Panc1 (cell line): ENCODE measurements around the gene NPAS1. TPM values are rescaled to one million over a fixed set of nuclear protein-coding genes. Genes with fewer than 3 reads are reported as not detected.

Experiments
- ATAC-seq: fragments of 200-7000 bp; cut with Tn5 transposase; 2 replicates; pipeline ENCODE4 v1.9.1; 2020; ENCODE audit warnings: mild to moderate bottlenecking, moderate library complexity
- BruUV-seq: library from RNA; stranded (reverse); fragments of 400-500 nt; replicated peaks from 2 replicates; lab custom pipeline; 2021; lab: Mats Ljungman, UMichigan
- CTCF ChIA-PET: fragments of 300-600 bp; sonication (Branson Sonifier 250); formaldehyde crosslinking; loops from one replicate; lab custom pipeline; 2022; ENCODE audit warnings: antibody characterized with exemption; lab: Charles Lee
- POLR2A ChIA-PET: fragments of 300-600 bp; sonication (Branson Sonifier 250); formaldehyde crosslinking; loops from one replicate; lab custom pipeline; 2022; ENCODE audit warnings: antibody characterized with exemption; lab: Charles Lee
- DNase-seq: peaks from one replicate; pipeline ENCODE4 v3.0.0-alpha.2; 2010; ENCODE audit warnings: low read depth, low spot score
- H3K27ac ChIP-seq: 2 replicates; pipeline ENCODE4 v1.5.1; 2011; ENCODE audit warnings: mild to moderate bottlenecking, low read length, inconsistent platforms
- H3K27me3 ChIP-seq: fragments of 200-500 bp; sonication (Bioruptor generic); 2 replicates; pipeline ENCODE4 v1.6.0; 2014; ENCODE audit warnings: low read length, inconsistent platforms; ENCODE audit not compliant: control insufficient read depth, insufficient read depth
- H3K36me3 ChIP-seq: fragments of 200-500 bp; sonication (Bioruptor generic); 2 replicates; pipeline ENCODE4 v1.5.1; 2014; ENCODE audit warnings: inconsistent platforms, mild to moderate bottlenecking, low read length, moderate library complexity; ENCODE audit not compliant: control insufficient read depth, insufficient read depth
- H3K4me1 ChIP-seq: 2 replicates; pipeline ENCODE4 v1.5.1; 2011; ENCODE audit warnings: inconsistent platforms, mild to moderate bottlenecking, low read length, moderate library complexity; ENCODE audit not compliant: control insufficient read depth, insufficient read depth
- H3K4me3 ChIP-seq, 2 experiments: 2 replicates each; pipeline ENCODE4 v1.5.1; 2011 to 2012; ENCODE audit warnings: low read depth in 2 of 2, low read length in 2 of 2, mild to moderate bottlenecking in 2 of 2, inconsistent platforms in 1 of 2, moderate library complexity in 1 of 2
- H3K9me3 ChIP-seq: fragments of 200-500 bp; sonication (Bioruptor generic); 2 replicates; pipeline ENCODE4 v1.5.1; 2014; ENCODE audit warnings: low read depth, mild to moderate bottlenecking, inconsistent platforms, low read length, moderate library complexity; ENCODE audit not compliant: control insufficient read depth, insufficient read depth
- POLR2AphosphoS5 ChIP-seq: IDR thresholded peaks from 2 replicates; pipeline ENCODE4 v1.6.1; 2012; ENCODE audit warnings: mild to moderate bottlenecking, low read depth, low read length, moderate library complexity
- REST ChIP-seq, 2 experiments: IDR thresholded peaks; 2 replicates each; pipeline ENCODE4 v1.6.1; 2011 to 2012; ENCODE audit warnings: low read depth in 2 of 2, control low read depth in 1 of 2, low read length in 1 of 2, mild to moderate bottlenecking in 1 of 2, moderate library complexity in 1 of 2; ENCODE audit not compliant: insufficient read depth in 1 of 2
- SIN3A ChIP-seq: IDR thresholded peaks from 2 replicates; pipeline ENCODE4 v1.6.1; 2012; ENCODE audit warnings: low read depth, mild to moderate bottlenecking, low read length, moderate library complexity, borderline replicate concordance; ENCODE audit not compliant: insufficient read depth
- TCF7L2 ChIP-seq: IDR thresholded peaks from 2 replicates; pipeline ENCODE4 v1.6.1; 2011; ENCODE audit warnings: mild to moderate bottlenecking, low read depth, low read length, inconsistent platforms
- in situ Hi-C: cut with HindIII; loops from 2 replicates; pipeline ENCODE4 v1.10.0; 2016; ENCODE audit warnings: low sequenced_read_pairs, low pct_unique_long_range_greater_than_20kb
- intact Hi-C: fragments of 100-400 bp; cut with micrococcal nuclease; formaldehyde crosslinking; loops from one replicate; pipeline ENCODE4 v1.10.0; 2022; ENCODE audit not compliant: unreplicated experiment
- total RNA-seq: library from RNA; stranded (reverse); gene quantifications from one replicate; pipeline ENCODE4 v1.2.1, GENCODE V29; 2021; ENCODE audit not compliant: unreplicated experiment
- TF ChIP-seq, protein P1 (sequence below): fragments of 450-650 bp; IDR thresholded peaks from 2 replicates; pipeline ENCODE4 v1.5.1; 2017; ENCODE audit warnings: mild to moderate bottlenecking

The NPAS1 gene
- total RNA-seq, 1 experiment from 2014 or later: 3.6 TPM

GRCh38 chr19:46978171-46978869 lies 41.3 kb upstream of the NPAS1 start:
- DNase-seq (no peak), ATAC-seq (no peak)
- Histone ChIP-seq H3K27me3 (no peaks in the 10 kb centered on the region), H3K27ac (peak overlapping the region; percentile 83), H3K36me3 (no peaks in the 10 kb centered on the region), H3K4me1 (peaks cover 35% of the 10 kb centered on the region), H3K9me3 (no peaks in the 10 kb centered on the region), H3K4me3 (no peak overlapping the region)
- POLR2A ChIA-PET: no interaction called here
- BruUV-seq: no TSS peak
- in situ Hi-C loops (no loop called here), intact Hi-C loops (no loop called here)
- TF ChIP-seq SIN3A: no peak
- TF ChIP-seq REST (IDR thresholded peaks at IDR 0.05; ENCODE audit: insufficient read depth in 1 of 2, low read depth in 2 of 2, low read length in 1 of 2): no peak
- TF ChIP-seq, protein P1, sequence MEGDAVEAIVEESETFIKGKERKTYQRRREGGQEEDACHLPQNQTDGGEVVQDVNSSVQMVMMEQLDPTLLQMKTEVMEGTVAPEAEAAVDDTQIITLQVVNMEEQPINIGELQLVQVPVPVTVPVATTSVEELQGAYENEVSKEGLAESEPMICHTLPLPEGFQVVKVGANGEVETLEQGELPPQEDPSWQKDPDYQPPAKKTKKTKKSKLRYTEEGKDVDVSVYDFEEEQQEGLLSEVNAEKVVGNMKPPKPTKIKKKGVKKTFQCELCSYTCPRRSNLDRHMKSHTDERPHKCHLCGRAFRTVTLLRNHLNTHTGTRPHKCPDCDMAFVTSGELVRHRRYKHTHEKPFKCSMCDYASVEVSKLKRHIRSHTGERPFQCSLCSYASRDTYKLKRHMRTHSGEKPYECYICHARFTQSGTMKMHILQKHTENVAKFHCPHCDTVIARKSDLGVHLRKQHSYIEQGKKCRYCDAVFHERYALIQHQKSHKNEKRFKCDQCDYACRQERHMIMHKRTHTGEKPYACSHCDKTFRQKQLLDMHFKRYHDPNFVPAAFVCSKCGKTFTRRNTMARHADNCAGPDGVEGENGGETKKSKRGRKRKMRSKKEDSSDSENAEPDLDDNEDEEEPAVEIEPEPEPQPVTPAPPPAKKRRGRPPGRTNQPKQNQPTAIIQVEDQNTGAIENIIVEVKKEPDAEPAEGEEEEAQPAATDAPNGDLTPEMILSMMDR: no peak
- no peak for TF ChIP-seq TCF7L2
- TF ChIP-seq POLR2AphosphoS5: no peak
- CTCF ChIA-PET: no interaction called here

DNA sequence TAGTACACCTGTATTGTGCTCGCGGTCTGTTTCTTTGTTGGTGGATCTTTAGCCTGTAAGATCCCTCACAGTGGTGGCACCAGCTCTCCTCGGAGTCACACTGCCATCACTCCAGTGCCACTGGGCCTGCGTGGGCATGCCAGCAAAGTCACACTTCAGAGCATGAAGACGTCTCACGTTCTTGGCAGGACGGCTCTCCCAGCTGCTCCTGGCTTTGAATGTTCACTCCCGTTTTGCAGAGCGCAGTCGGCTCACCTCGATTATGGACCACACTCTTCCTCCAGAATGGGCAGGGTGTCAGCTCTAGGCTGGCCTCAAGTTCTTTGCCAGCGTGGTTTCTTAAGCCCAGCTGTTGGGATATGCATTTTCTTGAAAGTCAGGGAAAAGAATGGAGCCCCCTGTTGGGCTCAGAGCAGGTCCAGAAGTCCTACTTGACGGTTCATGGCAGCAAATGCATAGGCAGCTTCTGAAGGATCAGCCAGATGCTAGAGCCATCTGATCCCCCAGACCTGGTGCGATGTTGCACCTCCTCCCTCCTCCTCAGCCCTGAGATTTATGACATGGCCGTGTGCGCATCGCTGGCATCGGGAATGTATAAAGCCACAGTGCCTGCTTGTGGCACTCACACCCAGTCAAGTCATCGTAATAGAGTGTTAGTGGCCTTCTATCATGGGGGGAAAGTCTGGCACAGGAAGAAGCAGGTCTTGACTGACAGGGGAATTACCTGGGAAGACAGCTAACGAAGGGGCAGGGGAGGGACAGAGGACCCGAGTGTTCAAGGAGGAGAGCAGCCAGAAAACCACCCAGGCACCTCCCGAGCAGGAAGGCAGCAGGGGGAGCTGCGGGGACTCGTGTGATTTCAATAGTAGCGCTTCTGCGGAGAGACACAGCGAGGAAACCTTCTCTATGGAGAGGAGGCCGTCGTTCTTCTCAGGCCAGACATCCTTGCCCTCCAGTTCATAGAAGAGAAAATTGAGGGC lies 40.2 kb upstream of the NPAS1 start:
- CTCF ChIA-PET: no interaction called here
- no peak overlapping the region for H3K4me3 ChIP-seq
- no TSS peak for BruUV-seq

More for the DNA sequence above, 40.2 kb upstream of the NPAS1 start:
- DNase-seq (no peak), ATAC-seq (no peak)
- POLR2A ChIA-PET: no interaction called here
- in situ Hi-C loops: no loop called here
- H3K27me3 ChIP-seq: no peaks in the 10 kb centered on the region
- no peaks in the 10 kb centered on the region for H3K36me3 ChIP-seq
- H3K27ac ChIP-seq: no peak overlapping the region
- H3K9me3 ChIP-seq: no peaks in the 10 kb centered on the region
- intact Hi-C loops: no loop called here
- TF ChIP-seq POLR2AphosphoS5: no peak
- no peak for TF ChIP-seq TCF7L2
- TF ChIP-seq, protein P1: no peak
- no peak for TF ChIP-seq SIN3A
- TF ChIP-seq REST (IDR thresholded peaks at IDR 0.05; ENCODE audit: insufficient read depth in 1 of 2, low read depth in 2 of 2, low read length in 1 of 2): no peak
- peaks cover 35% of the 10 kb centered on the region for H3K4me1 ChIP-seq
